HG03558 (cell line): Measurements from ENCODE around the gene FPGS.
"Not testable (repeated sequence)": the region's sequence is repeated elsewhere in the genome, so short reads cannot be mapped to it uniquely, and the experiment has no call there.

Source experiments
- ATAC-seq: cut with Tn5 transposase; IDR thresholded peaks from one replicate; pipeline ENCODE4 v1.9.1; 2021; ENCODE audit warnings: moderate number of reproducible peaks; ENCODE audit not compliant: unreplicated experiment; ENCODE audit errors: extremely low read depth

The FPGS gene

DNA sequence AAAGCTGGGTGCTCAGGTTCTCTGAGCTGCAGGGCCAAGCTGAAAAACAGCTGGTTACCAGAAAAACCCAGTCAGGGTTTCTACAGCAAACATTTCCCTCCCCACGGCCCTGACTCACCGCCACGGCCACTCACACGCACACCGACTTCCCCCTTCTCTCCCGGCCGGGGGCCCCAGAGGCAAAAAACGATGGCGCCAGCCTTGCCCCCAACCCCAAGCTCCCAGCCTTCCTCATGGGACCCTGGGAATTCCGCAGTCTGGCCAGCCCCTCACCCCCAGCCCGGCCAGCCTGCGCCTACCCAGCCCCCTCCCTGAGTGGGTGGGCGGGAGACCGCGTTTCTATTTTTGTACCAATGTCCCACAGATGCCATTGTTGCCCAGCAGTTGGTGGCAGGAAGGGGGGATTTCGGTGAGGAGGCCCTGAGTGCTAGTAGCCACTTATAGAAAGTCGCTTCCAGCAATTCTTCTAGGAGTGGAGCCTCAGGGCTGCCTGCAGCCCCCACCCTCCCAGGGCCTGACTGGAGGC is 33.4 kb downstream of the FPGS start:
- no peak for ATAC-seq

GRCh38 chr9:127836561-127836960 is 33.9 kb downstream of the FPGS start:
- not testable (repeated sequence) for ATAC-seq

DNA sequence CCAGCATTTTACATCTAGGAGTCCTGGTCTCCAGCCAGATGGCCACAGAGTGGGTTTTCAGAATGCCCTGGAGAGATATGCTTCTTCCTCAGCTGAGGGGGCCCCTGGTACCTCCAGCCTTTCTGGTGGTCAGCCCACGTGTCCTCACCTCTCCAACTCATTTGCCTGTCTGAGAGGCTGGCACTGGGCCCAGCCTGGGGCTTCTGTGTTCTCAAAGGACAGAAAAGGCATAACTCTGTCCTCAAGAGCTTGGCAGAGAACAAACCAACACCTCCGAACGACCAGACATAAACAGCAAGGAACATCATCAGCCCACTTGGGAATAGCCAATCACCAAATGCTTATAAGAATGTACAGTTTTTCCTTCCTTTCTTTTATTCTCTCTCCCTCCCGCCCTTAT is 34.7 kb downstream of the FPGS start:
- no peak for ATAC-seq

DNA sequence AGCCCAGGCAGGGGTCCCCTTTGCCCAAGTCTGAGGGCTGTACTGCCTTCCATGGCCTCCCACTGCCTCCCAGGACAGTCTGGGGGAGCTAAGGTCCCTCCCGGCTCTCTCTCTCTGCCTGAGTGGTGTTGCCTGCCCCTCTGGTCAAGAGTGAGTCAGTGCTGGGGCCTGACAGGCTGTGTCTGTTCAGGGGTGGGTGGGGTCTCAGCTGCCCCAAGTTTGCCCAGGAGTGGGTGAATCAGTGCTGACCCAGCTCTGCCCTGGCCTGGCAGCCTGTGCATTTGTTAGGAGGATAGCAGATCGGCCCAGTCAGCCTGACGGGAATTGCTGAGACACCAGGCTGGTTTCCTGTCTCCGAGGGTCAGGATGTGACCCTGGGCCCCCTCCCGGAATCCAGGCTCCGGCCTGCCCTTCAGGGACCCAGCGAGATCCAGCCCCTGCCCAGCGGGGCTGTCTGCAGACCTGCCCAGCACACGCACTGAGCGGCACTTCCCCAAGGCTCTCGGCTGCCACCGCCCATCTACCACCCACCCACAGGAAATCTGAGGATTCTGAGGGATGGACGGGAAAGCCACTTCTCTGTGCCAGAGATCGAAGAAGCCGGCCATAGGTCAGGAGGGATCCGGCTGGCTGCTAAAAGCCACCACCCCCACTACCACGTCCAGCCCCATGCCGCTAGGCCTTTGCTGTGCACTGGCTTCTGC is 35.8 kb downstream of the FPGS start:
- ATAC-seq: no peak

DNA sequence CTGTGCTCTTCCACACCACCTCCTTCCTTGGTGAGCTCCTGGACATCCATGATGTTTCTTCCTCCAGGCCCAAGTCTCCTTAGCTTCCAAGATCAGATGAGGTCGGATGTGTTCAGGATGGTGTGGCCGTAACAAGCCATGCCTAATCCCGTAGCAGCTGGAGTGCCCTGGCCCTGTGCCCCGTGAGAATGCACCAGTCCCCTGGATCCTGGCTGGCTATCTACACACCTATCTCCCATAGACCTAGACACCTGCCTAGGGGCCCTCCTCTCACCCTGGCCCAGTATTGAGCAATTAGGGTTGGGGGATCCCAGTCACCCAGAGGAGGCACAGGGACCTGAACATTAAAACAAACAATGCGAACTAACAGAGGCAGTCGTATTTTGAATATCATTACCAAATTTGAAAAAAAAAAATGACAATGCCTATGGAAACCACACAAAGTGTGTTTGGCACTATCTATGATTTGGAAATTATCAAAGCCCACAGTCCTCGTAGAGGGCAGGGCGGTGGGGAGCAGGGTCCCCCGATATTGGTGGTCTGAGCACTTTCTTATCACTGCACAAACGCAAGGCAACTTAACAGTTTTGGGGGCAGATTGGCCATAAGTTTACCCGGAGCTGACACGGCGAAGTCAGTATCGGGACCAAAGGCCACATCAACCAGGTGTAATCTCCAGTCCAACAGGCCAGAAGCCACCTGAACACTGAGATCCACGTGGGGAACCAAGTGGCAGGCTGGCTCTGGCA is 38.6 kb downstream of the FPGS start:
- no peak for ATAC-seq

DNA sequence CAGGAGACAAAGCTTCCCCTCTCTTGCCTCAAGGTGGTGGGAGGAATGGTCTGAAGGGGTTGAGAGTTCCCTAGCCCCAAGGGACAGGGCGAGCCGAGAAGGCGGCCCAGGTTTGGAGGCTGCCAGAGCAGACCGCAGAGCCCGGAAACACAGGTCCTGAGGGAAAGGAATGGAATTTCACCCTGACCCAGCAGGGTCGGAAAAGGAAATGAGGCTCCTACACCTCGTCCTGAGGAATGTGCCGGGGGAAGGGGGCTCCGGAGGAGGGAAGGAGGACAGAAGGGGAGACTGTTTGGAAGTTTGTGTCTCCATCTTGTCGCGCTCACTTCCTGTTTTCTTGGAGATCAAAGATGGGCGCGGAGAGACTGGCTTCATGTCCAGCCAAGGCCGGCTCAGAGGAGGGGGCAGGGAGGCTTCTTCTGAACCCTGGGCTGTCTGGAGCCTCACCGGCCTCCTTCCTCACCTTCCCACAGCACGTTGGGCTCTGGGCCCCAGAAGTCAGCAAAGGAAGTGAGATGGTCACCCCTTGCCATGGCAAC is 42.2 kb downstream of the FPGS start:
- ATAC-seq: no peak

- not testable (repeated sequence) for ATAC-seq
Measured at GRCh38 chr9:127845619-127846018, 42.9 kb downstream of the FPGS start.

GRCh38 chr9:127846443-127847177 is 43.9 kb downstream of the FPGS start:
- ATAC-seq: no peak

- no peak for ATAC-seq
Measured at GRCh38 chr9:127847178-127847510, 44.5 kb downstream of the FPGS start.

DNA sequence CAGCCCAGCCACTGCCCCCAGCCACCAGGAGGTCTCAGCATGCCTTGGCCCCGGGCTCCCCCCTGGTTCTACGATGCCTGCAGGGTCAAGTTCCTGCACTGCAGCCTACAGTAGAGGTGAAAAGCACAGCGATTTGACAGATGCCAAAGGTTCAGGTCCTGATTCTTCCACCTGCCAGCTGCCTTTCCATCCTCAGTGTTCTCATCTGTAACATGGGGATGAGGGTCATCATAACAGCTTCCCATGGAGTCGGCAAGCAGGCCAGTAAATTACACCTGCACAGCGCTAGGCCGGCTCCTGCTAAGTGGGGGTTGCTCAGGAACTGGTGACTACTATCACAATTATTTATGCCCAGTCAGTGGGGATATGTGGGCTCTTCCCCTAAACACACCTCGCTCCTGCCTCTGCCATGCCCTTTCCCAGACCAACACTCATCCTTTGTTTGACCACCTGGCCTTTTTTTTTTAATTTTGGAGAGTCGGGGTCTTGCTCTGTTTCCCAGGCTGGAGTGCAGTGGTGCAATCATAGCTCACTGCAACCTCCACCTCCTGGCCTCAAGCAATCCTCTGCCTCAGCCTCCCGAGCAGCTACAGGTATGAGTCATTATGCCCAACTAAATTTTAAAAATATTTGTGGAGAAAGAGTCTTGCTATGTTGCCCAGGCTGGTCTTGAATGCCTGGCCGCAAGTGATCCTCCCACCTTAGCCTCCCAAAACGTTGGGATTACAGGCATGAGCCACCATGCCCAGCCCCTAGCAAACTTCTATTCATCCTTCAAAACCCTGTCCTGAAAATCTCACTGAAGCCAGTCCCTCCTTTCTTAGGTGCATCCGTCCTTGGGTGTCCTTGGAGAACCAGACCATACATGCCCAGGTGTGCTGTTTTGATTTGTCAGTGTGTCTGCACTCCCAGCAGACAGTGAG is 45.4 kb downstream of the FPGS start:
- no peak for ATAC-seq

DNA sequence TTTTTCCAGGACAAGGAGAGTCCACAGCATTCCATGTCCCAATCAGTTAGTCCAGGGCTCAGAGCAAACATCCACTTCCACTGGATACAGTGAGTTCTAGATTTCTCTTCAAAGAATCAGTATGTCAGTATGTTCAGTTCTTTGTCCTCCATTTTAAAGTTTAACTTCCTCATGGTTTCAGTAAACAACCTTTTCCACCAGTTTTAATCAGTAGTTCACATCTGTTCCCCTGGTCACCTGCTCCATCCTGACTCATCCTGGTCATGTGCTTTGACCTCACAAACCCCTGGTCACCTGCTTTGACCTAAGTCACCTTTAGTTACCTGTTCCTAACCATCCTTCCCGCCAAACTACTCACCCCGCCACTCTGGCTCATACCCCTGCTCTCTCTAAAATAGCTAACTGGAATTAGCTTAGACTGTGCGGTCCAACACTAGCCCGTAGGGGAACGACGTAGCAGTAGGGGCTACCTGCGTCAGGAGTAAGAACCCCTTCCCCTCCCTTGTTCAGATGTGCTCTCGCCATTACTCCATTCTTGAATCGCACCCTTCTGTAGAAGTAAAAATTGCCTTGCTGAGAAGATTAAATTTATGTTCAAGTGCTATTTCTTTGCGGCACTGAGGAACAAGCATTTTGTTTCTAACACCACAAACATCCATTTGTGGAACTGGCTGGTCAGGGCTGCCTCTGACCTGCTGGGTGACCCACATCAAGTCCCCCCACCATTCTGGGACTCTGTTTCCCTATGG is 46.2 kb downstream of the FPGS start:
- ATAC-seq: no peak

- ATAC-seq: no peak
Measured at GRCh38 chr9:127850286-127850830, 47.7 kb downstream of the FPGS start.

DNA sequence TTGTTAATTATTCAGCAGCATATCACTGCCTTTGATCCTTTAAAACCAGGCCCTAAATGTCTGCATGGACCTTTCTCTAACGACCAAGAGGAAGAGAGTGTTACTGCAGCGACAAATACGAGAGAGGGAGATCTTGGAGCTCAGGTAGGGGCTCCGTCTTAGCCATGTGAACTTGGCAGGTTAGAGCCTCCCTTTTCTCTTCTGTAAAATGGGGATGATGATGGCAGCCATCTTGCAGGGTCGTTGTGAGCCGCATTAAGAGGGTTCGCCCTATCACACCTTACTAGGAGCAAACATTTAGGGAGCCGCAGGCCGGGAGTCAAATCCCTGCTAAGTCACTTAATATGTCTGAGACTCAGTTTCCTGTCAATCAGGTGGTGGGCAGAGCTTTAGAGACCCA is 50.1 kb downstream of the FPGS start:
- no peak for ATAC-seq

DNA sequence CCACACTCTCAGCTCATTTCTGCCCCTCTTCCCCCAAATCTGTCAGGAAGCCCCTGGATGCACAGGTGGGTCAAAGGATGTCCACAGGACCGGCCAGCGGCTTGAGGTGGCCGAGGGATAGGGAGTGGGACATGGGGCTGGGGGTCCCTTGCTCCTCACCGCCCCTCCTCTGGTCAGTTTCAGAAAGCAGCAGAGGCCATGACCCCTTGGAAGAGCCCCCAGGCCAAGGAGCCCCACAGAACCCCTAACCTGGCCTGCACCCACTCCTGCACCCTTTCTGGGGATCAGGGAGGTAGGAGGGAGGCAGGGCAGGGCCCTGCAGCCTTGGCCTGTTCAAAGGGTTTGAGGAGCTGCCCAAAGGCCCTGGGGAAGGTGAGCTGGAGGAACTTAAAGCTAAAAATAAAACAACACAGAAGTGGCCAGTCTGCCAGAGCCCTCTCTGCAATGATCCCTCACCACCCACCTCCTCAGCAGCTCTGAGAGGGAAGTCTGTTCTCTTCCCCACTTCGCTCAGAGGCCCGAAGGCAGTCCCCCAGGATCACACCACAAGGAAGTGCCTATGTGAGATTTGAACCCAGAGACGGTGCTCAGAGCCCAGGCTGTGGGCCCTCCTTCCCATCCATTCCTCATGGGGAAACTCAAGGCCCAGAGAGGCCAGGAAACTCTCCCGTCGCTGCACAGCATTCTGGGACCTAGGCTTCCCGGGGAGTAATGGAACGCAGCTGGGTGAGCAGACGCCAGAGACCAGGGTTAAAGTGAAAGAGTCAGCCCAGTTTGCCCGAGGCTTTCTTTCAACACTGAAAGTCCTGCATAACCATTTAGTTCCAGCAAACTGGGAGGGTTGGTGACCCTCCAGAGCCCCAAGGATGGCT is 50.9 kb downstream of the FPGS start:
- ATAC-seq: no peak

- no peak for ATAC-seq
Measured at GRCh38 chr9:127854184-127854806, 51.6 kb downstream of the FPGS start, which contains the start of gene ENG. TSS of gene ENG (minus strand) at chr9:127854658. CDS start at chr9:127854355, 303 bp downstream.

- ATAC-seq: no peak
Measured at GRCh38 chr9:127854960-127855359, 52.3 kb downstream of the FPGS start.

DNA sequence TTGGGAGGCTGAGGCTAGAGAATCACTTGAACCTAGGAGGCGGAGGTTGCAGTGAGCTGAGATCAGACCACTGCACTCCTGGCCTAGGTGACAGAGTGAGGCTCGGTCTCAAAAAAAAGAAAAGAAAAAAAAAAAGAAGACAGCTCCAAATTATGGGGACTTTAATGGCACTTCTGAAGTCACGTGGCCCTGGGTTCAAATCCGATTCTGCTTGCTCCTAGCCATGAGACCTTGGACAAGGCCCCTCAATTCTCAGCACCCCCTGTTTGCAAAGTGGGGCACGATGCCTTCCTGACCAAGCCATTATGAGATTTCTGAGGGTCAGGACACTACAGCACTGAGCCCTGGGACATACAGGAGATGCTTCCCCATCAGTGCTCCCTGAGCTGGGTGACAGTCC is 52.8 kb downstream of the FPGS start:
- ATAC-seq: no peak
